Suppressor macrophage treated with lipopolysaccharide for 1 hour (primary cell): ENCODE results near the gene EPAS1.
A peak's percentile ranks its signal among the peaks of the same experiment; 100 is the strongest.

Experiments
- DNase-seq, 3 donors: peaks; one replicate each; pipeline ENCODE4 v3.0.0-alpha.2; 2020 to 2022

The EPAS1 gene

GRCh38 chr2:46411985-46412384, 114.8 kb downstream of the EPAS1 start:
- no peak for DNase-seq

- DNase-seq, result no peak
Observed at GRCh38 chr2:46413111-46413510, 115.9 kb downstream of the EPAS1 start.

- DNase-seq, result no peak
Observed at GRCh38 chr2:46413631-46414030, 116.4 kb downstream of the EPAS1 start.

- no peak for DNase-seq
Observed at GRCh38 chr2:46414701-46415100, 117.5 kb downstream of the EPAS1 start.

GRCh38 chr2:46416280-46416679, 119.1 kb downstream of the EPAS1 start:
- DNase-seq, result no peak

GRCh38 chr2:46416739-46417403, 119.7 kb downstream of the EPAS1 start:
- peak in 1 of 3 donors; percentile 20 for DNase-seq

- no peak for DNase-seq
Observed at GRCh38 chr2:46420945-46421344, 123.7 kb downstream of the EPAS1 start.

GRCh38 chr2:46421361-46421760, 124.2 kb downstream of the EPAS1 start:
- no peak for DNase-seq

- no peak for DNase-seq
Observed at GRCh38 chr2:46422717-46423394, 125.6 kb downstream of the EPAS1 start.

- no peak for DNase-seq
Observed at GRCh38 chr2:46424937-46425336, 127.7 kb downstream of the EPAS1 start.

- no peak for DNase-seq
Observed at GRCh38 chr2:46428911-46429436, 131.8 kb downstream of the EPAS1 start.

- no peak for DNase-seq
Observed at GRCh38 chr2:46430413-46430812, 133.2 kb downstream of the EPAS1 start.

- no peak for DNase-seq
Observed at GRCh38 chr2:46430992-46431391, 133.8 kb downstream of the EPAS1 start.

- DNase-seq, result no peak
Observed at GRCh38 chr2:46431481-46432235, 134.5 kb downstream of the EPAS1 start.

GRCh38 chr2:46434851-46435273, 137.7 kb downstream of the EPAS1 start:
- no peak for DNase-seq

GRCh38 chr2:46435353-46435752, 138.1 kb downstream of the EPAS1 start:
- DNase-seq, result no peak

GRCh38 chr2:46435796-46436360, 138.7 kb downstream of the EPAS1 start:
- no peak for DNase-seq
